Right lobe of liver (tissue), 4 donors: Measurements from ENCODE around the gene DAG1.

Source experiments
- CTCF ChIP-seq, 4 donors: fragments of 200-600 bp in 3 of 4; fragments of 450-650 bp in 1 of 4; IDR thresholded peaks; one replicate each; pipeline versions ENCODE4 v1.5.1 to v1.8.0; 2016 to 2022; ENCODE audit warnings: antibody characterized with exemption in 4 of 4, mild to moderate bottlenecking in 2 of 4
- POLR2A ChIP-seq: fragments of 450-650 bp; IDR thresholded peaks from one replicate; pipeline ENCODE4 v1.6.1; 2017; ENCODE audit warnings: antibody characterized with exemption, mild to moderate bottlenecking
- donor health status: DM: no; HTN: no; CAD: no.
- donor health status: DM: no; HTN: no; CAD: no.
- donor health status: DM: no; HTN: yes; CAD: no.

GRCh38 chr3:49489247-49489646 is 19.2 kb downstream of the DAG1 start:
- TF ChIP-seq POLR2A (no peak), CTCF (IDR thresholded peaks at IDR 0.05) (no peak)
